GM21515 (cell line): ENCODE data around the gene MEIS2.

Experiments
- ATAC-seq: cut with Tn5 transposase; IDR thresholded peaks from one replicate; pipeline ENCODE4 v1.9.1; 2021; ENCODE audit not compliant: unreplicated experiment

Gene MEIS2

GRCh38 chr15:37112971-37113670, 12.8 kb upstream of the MEIS2 start:
- no peak for ATAC-seq

GRCh38 chr15:37112171-37112570, 11.8 kb upstream of the MEIS2 start:
- ATAC-seq = no peak

DNA sequence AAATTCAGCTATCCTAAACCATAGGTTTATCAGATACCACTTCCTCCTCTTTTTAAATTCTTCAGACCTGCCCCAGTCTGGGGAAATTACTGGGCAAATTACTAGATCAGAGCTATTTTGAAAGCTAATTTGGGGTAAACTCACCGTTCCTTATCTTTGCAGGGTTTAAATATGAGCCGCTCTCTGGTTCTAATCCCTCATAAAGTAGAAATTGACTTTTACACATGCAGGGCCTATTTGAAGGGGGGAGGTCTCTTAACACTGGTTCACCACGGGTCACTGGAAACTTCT, 11.0 kb upstream of the MEIS2 start:
- ATAC-seq = no peak

DNA sequence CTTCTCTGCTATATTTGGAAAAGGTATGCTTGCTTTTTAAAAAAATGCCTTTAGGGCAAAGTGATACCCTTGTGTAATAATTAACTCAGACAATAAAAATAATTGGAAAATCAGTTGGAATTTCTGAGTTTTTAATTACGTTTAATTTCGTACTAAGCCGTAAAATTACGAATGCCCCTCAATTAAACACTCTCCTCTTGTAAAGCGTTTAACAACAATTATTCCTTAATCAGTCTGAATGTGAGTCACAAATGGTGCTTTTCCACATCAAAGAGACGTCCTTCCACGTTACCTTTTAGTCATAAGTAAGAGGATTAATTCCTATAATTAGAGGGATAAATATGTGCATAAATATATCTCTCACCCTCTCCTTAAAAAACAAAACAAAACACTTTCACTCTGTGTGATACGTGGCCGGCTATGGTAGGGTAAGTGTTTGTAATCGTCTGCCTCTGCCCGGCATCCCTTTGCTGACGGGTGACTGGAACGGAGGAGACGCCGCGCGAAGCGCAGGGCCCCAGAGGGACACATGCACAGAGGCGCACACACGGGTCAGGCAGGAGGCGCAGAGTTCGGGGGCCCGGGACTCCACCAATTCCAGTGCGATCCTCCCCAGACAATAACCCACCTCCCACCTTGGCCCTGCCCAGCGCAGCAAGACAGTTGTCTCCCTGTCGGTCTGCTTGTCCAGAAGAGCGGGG, 9.7 kb upstream of the MEIS2 start:
- ATAC-seq = no peak

- no peak for ATAC-seq
These were observed 9.0 kb upstream of the MEIS2 start for GRCh38 chr15:37109168-37109871.

- no peak for ATAC-seq
These were observed 8.2 kb upstream of the MEIS2 start for GRCh38 chr15:37108381-37109167.

DNA sequence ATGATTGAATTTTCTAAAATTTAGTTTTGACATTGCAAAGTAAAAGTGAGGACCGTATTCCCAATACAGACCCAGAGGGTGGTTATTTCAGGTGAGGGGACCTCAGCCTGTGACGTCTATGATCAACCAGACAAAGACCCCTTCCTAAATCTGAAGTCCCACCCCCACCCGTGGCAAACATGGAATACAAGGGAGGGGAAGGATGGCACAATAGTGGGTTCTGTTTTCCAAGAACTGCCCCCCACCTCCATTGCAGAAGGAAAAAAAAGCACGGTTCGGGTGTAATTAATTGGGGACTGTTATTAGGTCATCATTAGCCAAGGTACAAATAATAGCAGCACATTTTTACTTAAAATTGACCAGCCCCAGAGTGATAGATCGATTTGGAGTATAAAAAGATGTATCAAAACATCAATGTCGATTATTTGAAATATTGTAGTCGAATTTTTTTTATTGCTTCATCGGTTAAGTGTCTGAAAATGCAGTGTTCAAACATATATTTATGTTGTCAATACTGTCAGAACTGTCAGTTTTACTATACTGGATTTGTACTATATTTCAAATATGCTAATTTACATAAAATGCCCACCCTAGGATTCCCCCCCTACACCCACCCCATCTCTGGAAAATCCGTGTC, 7.5 kb upstream of the MEIS2 start:
- ATAC-seq = no peak

DNA sequence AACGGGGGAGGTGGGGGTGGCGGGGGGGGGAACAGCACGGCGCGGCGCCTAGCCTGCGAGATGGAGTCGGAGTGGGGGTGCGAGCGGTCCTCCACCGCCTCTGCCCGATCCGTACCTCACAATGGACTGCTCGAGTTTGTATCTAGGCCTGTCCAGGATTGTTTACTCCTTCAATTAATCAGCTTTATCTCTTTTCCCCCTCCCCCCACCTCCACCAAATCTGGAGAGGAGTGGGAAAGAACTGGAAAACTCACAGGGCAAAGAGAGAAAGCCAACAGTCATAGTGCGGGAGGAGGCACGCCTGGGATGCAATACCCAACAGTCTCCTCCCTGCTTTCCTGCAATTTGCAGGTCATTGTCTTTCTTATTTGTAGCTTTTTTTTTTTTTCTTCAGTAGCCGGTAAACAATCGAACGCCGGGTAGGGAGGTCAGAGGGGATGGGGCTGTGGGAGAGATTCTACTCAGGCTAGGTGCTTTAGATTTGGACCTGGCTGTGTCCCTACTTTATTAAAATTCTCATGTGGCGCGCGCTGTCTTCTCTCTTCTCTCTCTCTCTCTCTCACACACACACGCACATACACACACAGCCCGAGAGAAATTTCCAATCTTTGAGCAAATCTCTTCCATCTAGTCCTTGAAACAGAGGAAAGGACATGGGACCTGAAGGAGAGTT, 6.9 kb upstream of the MEIS2 start:
- no peak for ATAC-seq

- no peak for ATAC-seq
These were observed 6.2 kb upstream of the MEIS2 start for GRCh38 chr15:37106490-37107001.

GRCh38 chr15:37105889-37106288, 5.5 kb upstream of the MEIS2 start:
- no peak for ATAC-seq

DNA sequence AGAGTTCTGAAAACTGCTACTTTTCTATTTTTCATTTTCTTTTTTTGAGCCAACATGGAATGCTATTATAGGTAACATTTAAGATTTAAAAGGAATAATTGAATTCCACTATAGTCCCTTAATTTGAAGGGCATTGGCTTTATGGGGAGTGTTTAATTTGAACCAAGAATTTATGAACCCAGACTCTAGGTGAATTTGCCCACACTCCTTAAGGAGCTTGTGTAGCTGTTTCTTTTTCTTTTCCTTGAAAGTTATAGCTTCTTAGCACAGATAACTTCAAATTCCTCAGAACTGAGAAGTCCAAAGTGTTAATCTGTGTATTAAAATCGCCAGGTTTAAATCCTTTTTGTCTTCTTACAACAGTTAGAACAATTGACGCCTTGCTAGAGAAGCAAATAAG, 4.7 kb upstream of the MEIS2 start:
- ATAC-seq = no peak

- ATAC-seq = no peak
These were observed 4.2 kb upstream of the MEIS2 start for GRCh38 chr15:37104424-37104981.

DNA sequence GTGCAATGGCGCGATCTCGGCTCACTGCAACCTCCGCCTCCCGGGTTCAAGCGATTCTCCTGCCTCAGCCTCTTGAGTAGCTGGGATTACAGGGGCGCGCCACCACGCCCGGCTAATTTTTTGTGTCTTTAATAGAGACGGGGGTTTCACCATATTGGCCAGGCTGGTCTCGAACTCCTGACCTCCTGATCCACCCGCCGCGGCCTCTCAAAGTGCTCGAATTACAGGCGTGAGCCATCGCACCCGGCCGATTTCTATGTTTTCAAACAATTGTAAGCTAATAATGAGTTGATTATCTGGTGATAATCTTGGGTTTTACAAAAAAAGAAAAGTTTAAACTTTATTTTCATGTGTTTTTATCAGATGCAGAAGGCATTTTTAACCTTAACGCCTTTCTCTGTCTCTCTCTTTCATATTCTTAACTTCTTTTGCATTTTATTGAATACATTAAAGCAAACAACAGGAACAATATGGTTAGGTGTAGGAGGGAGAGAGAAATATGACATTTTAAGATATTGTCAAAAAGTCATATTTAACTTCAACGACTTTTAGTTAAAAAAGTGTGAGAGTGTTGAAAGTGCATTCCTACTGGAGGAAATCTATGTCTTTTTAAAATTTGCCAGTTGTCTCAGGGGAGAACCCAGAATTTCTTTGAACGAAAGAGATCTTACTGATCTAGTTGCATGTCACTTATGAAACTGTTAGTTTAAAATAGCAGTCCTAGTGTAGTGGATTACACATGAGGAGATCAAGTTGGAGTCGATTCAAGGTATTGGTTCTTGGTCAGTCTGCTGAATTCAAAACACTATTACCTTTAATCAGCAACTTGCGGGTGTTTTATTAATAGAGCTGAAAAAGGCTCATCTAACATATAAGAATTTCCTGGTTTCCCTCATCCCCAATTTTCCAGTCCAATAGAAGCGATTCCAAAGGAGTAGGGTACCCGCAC, 3.4 kb upstream of the MEIS2 start:
- no peak for ATAC-seq

DNA sequence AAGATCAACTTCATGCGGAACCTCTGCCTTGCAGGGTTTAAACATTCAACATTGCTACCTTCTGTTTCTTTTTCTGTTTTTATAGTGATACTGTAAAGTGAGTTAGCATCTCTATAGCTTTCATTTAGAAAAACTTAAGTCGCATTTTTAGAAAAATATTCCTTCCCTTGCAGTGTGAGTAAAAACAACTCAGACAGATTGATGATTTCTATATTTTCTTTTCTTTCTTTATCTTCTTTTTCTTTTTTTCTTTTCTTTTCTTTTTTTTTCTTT, 2.8 kb upstream of the MEIS2 start:
- ATAC-seq = no peak

DNA sequence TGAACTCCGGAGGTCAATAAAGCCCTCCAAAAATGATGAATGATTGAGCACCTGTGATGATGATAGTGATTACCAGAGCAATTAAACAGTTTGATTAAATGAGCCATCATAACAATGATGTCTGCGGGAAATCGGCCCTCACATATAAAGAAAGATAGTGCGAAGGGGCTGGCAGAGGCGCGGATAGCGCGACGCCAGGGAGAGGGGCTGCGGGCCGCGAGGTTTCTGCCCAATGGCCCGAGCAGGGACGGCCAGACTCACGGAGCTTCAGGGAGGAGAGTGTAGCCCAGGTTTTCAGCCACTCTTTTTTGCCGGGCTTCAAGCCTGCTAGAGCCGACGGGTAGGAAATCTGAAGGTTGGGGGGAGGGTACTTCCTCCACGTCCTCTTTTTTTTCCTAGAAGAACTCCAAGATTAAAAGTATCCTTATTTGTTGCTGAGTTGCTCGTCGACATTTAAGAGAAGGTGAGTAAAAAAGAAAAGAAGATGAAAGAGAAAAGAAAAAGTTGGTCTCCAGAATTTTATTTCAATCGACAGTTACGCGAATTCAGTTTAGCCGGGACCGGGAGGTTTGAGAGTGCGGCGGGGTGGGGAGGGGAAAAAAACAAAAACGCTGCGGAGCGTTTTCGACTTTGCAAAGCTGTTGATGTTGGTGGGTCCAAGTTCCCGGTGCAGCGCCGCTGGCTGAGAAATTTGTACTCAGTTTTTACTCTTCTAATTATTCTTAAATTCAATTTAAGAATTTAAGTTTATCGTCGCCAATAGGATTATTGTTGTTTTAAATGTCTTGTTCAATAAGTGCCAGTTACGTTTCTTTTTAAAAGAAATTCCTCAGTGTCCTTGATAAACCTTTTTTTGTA, 2.2 kb upstream of the MEIS2 start:
- no peak for ATAC-seq

GRCh38 chr15:37101980-37102304, 1.6 kb upstream of the MEIS2 start:
- ATAC-seq = no peak

DNA sequence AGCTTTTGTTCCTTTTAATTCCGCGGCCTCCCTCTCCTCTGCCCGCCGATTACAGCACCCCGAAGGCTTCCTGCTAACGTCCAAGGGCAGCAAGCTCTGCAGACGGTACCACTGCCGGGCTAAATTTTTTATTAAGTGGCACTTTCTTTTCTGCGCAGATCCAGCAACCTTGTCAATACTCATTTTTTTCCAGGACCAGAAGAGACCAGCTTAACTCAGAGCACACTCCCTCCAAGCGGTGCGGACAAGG, 542 bp upstream of the MEIS2 start:
- ATAC-seq = peak; percentile 3

DNA sequence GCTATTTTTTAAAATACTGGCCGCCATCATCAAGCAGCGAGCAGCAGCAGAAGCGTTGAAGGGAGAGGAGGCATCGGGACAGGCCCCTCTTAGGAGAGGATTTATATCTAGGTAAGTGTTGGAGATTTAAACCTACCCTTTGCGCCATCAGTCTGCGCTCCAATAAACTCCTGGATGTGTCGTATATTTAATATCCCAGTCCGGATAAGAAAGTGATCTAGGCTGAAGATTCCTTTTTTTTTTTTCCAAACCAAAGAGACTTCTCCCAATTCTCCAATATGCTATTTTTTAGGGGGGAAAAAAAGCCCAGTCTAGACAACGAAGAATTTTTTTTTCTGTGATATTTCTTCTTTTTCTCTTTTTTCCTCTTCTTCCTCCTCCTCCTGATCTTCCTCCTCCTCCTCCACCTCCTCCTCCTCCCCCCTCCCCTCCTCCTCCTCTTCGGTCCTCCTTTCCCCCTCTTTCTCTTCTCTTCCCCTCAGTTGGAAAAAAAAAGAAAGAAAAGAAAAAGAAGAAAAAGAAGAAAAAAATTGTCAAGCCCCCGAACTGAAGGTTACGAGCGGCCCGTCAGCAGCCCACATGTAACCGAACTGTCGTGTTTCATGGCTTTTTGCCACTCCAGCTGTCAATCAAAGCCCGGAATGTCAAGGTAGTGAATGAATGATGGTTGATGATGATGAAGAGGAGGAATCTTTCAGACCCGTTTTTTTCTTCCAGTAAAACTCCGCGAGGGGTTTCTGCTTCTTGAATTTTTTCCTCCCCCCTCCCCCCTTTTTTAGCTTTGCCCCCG, 835 bp downstream of the MEIS2 start:
- ATAC-seq = no peak
